Mesothelial cell of epicardium (in vitro differentiated cells): ENCODE results near the gene BMF. TPM values are rescaled to one million over a fixed set of nuclear protein-coding genes. Genes with fewer than 3 reads are reported as not detected.
"Not testable (repeated sequence)": the region's sequence is repeated elsewhere in the genome, so short reads cannot be mapped to it uniquely, and the experiment has no call there.

Source experiments
- DNase-seq, 2 experiments: peaks; one replicate each; pipeline ENCODE4 v3.0.0; 2021; ENCODE audit warnings: low spot score in 2 of 2; ENCODE audit not compliant: unreplicated experiment in 2 of 2
- H3K27ac Mint-ChIP-seq: 2 replicates; pipeline ENCODE4 v1.8.0; 2021; ENCODE audit warnings: mixed read lengths
- H3K27me3 Mint-ChIP-seq: 2 replicates; pipeline ENCODE4 v1.8.0; 2021; ENCODE audit warnings: low read depth, mixed read lengths
- H3K36me3 Mint-ChIP-seq: 2 replicates; pipeline ENCODE4 v1.8.0; 2021; ENCODE audit warnings: mixed read lengths
- H3K4me1 Mint-ChIP-seq: 2 replicates; pipeline ENCODE4 v1.8.0; 2021; ENCODE audit warnings: mixed read lengths
- H3K4me3 Mint-ChIP-seq: 2 replicates; pipeline ENCODE4 v1.8.0; 2021; ENCODE audit warnings: mild to moderate bottlenecking, moderate library complexity, mixed read lengths
- H3K9me3 Mint-ChIP-seq: 2 replicates; pipeline ENCODE4 v1.8.0; 2021; ENCODE audit warnings: mixed read lengths
- CTCF ChIP-seq: fragments of 200-600 bp; sonication (generic); IDR thresholded peaks from one replicate; pipeline ENCODE4 v1.5.0; 2021; ENCODE audit warnings: antibody characterized with exemption; ENCODE audit not compliant: unreplicated experiment
- total RNA-seq: library from RNA; stranded (reverse); gene quantifications from 3 replicates; pipeline ENCODE4 v1.2.1, GENCODE V29; 2021

Gene BMF
- total RNA-seq, 1 donor from 2014 or later: 97.0 TPM

GRCh38 chr15:40121911-40122638, 13.4 kb upstream of the BMF start:
- no peak for TF ChIP-seq CTCF
- no peak overlapping the region for H3K27ac Mint-ChIP-seq
- H3K9me3 Mint-ChIP-seq: no peaks in the 10 kb centered on the region
- H3K4me3 Mint-ChIP-seq: no peak overlapping the region
- no peak for DNase-seq
- H3K4me1 Mint-ChIP-seq: peaks cover 14% of the 10 kb centered on the region
- peaks cover 2% of the 10 kb centered on the region for H3K27me3 Mint-ChIP-seq
- no peaks in the 10 kb centered on the region for H3K36me3 Mint-ChIP-seq

GRCh38 chr15:40118473-40118872, 9.8 kb upstream of the BMF start:
- no peak overlapping the region for H3K27ac Mint-ChIP-seq
- no peak overlapping the region for H3K4me3 Mint-ChIP-seq
- H3K27me3 Mint-ChIP-seq: no peaks in the 10 kb centered on the region
- no peaks in the 10 kb centered on the region for H3K36me3 Mint-ChIP-seq
- H3K4me1 Mint-ChIP-seq: peaks cover 8% of the 10 kb centered on the region
- no peak for DNase-seq
- TF ChIP-seq CTCF: no peak
- no peaks in the 10 kb centered on the region for H3K9me3 Mint-ChIP-seq

- no peaks in the 10 kb centered on the region for H3K36me3 Mint-ChIP-seq
- H3K27me3 Mint-ChIP-seq: no peaks in the 10 kb centered on the region
- H3K9me3 Mint-ChIP-seq: no peaks in the 10 kb centered on the region
- H3K27ac Mint-ChIP-seq: no peak overlapping the region
- no peak for DNase-seq
- no peak for TF ChIP-seq CTCF
- H3K4me1 Mint-ChIP-seq: peaks cover 19% of the 10 kb centered on the region
- H3K4me3 Mint-ChIP-seq: no peak overlapping the region
These were observed 7.0 kb upstream of the BMF start for GRCh38 chr15:40115670-40116093.

- not testable (repeated sequence) for DNase-seq, H3K36me3 Mint-ChIP-seq, H3K27me3 Mint-ChIP-seq, H3K27ac Mint-ChIP-seq, H3K4me3 Mint-ChIP-seq, H3K9me3 Mint-ChIP-seq
- H3K4me1 Mint-ChIP-seq: peaks cover 19% of the 10 kb centered on the region
These were observed 6.4 kb upstream of the BMF start for GRCh38 chr15:40115106-40115505.

- Mint-ChIP-seq H3K4me3 (no peak overlapping the region), H3K9me3 (no peaks in the 10 kb centered on the region), H3K27me3 (no peaks in the 10 kb centered on the region), H3K4me1 (peaks cover 23% of the 10 kb centered on the region), H3K36me3 (no peaks in the 10 kb centered on the region), H3K27ac (no peak overlapping the region)
- DNase-seq: no peak
- TF ChIP-seq CTCF: no peak
These were observed 5.5 kb upstream of the BMF start for GRCh38 chr15:40114218-40114617.

- no peaks in the 10 kb centered on the region for H3K9me3 Mint-ChIP-seq
- no peak overlapping the region for H3K4me3 Mint-ChIP-seq
- no peak overlapping the region for H3K27ac Mint-ChIP-seq
- no peak for TF ChIP-seq CTCF
- no peaks in the 10 kb centered on the region for H3K36me3 Mint-ChIP-seq
- H3K27me3 Mint-ChIP-seq: no peaks in the 10 kb centered on the region
- DNase-seq: no peak
- H3K4me1 Mint-ChIP-seq: peaks cover 29% of the 10 kb centered on the region
These were observed 4.1 kb upstream of the BMF start for GRCh38 chr15:40112789-40113188.
